HG03060 (cell line): ENCODE data around the gene ANGPTL5.
"Not testable (repeated sequence)": the region's sequence is repeated elsewhere in the genome, so short reads cannot be mapped to it uniquely, and the experiment has no call there.

ENCODE experiments used
- ATAC-seq: cut with Tn5 transposase; IDR thresholded peaks from one replicate; pipeline ENCODE4 v1.9.1; 2021; ENCODE audit warnings: low read depth, moderate number of reproducible peaks; ENCODE audit not compliant: unreplicated experiment

ANGPTL5 gene

DNA sequence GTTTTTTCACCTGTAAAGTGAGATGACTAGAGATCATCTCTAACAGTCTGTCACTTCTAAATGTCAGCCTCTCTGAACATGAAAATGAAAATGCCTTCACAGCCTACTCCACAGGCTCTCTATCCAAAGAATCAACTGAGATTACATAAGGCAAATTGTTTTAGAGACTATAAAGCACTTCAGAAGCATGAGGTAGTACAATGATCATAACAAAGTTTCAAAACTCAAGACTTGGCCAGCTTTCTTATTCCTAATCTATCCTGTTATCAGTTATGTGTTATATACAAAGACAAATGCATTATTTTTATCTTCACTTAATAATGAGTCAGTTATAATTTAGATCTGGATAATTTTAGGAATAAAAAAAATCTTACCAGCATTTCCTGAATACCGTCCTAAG lies 21.8 kb downstream of the ANGPTL5 start:
- no peak for ATAC-seq

DNA sequence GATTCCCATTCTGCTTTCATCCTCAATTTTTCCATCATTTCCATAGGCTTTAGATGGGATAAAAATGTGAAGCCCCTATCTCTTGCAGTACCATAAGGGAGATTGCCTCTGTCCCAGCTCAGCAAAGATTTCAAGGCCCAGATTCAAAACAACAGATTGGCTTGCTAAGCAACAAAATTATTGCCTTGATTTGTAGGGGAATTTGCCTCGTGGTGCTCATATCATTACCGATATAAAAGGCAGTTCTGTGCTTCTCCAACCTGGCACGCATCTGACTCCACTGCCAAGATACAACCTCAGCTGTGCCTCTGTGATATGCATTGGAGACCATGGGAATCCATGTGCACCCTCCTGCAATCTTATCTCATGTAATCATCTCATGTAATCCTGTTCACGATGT lies 26.6 kb downstream of the ANGPTL5 start:
- no peak for ATAC-seq

DNA sequence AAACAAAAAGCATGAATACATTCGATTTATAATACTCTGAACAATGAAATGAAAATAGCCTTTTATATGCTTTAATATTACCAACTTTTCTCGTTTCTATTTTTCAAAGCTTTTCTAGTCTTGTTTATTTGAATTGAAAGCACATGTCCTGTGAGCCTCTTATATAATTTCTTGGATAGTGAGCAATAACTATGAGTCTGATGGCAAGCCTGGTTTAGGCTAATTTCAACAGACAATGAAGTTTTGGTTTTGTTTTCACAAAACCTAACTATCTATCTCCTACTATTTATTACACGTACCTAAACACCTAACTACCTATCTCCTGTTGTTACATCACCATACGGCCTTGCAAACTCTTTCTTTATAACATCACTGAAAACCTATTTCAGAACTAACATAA lies 30.7 kb downstream of the ANGPTL5 start:
- ATAC-seq: no peak

DNA sequence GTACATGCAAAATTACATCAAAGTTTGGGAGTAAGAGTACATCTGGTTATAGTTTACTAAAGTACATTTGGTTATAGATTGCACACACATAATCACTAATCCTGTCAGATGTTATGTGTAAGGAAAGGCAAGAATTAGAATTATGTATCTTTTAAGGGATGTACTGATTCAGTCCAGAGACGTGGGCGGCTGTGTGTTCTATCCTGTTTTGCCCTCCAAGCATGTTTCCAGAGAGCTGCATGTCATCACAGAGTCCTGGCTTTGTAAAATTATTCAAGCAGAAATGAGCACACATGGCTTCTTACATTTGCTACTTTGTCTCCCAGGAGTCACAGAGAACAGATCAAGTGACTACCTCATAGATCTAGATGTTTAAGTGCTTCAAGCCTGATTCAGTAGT lies 34.7 kb downstream of the ANGPTL5 start:
- ATAC-seq: no peak

DNA sequence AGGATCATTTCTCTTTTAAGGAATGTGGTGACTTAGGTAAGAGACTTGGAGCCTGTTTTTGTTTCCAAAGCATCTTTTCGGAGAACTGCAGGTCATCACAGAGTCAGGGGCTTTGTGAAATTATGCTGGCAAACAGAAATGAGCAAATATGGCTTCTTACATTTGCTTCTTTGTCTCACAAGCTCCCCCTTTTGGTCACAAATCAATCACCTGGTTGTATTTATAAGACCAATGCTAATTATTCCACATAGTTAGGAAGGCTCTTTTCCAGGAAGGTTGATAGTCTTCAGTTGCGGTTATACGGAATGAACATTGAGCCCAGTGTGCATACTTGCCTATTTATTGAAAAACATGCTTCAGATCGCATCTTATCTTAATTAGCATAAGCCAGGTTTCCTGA lies 36.1 kb downstream of the ANGPTL5 start:
- no peak for ATAC-seq

DNA sequence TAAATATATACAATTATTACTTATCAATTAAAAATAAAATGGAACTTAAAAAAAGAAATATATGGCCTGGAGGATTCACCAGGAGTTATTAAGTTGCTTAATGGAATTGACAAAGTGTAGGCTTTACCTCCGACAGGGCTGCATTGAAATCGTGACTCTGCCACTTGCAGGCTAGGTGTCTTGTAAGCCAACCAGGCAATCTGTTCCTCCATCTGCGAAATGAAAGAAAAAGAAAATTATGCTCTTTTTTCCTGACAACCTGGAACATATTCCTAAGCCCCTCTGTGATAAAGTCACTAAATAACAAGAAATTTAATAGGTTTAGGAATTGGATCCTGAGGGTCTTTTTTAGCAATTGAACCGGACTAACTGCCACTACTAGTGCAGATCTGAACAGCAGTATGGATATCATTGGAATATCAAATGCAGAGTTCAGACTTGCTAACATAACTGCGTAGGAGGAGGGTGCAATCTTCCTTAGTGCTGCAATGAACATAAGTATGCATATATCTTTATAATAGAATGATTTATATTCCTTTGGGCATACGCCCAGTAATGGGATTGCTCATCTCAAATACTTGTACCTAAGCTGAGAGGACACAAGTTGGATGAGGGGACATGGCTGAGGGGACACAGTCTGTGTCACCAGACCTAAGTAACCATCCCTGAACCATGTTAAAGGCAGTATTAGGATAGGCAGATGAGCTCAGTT lies 44.0 kb downstream of the ANGPTL5 start:
- ATAC-seq: no peak

DNA sequence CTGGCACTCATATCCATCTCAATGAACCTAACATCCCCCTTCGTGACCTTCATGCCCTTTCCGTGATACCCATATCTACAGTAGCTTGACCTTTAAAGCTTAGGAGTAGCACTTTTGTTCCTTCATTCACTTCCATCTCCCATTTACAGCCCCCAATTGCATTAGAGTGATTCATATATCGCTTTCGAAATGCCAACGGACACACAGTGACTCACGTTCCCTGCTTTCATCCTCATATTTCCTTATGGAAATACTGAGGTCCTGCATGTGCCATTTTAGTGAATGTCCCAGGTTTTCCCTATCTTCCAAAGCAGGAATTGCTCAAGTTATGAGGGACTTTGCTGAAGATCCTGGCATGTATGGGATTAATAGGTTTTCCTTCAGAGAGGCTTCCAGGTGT lies 45.8 kb downstream of the ANGPTL5 start:
- no peak for ATAC-seq

DNA sequence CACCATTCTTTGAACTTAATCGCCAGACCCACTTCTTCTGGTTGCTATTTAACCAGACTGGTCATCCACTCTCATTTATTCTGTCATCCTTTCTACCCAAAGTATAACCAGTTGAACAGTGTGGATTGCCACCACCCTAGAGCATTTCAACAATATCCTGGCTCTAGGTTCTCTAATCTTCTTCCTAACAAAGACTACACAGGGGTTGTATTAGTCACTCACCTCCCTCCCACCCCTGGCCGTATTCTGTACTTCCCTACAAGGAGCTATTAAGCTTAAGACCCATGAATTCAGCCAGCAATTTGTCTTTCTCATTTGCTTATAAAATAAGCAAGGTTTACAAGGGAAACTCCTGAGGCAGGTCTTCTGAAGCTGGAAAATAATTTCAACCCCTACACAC lies 48.4 kb downstream of the ANGPTL5 start:
- no peak for ATAC-seq

DNA sequence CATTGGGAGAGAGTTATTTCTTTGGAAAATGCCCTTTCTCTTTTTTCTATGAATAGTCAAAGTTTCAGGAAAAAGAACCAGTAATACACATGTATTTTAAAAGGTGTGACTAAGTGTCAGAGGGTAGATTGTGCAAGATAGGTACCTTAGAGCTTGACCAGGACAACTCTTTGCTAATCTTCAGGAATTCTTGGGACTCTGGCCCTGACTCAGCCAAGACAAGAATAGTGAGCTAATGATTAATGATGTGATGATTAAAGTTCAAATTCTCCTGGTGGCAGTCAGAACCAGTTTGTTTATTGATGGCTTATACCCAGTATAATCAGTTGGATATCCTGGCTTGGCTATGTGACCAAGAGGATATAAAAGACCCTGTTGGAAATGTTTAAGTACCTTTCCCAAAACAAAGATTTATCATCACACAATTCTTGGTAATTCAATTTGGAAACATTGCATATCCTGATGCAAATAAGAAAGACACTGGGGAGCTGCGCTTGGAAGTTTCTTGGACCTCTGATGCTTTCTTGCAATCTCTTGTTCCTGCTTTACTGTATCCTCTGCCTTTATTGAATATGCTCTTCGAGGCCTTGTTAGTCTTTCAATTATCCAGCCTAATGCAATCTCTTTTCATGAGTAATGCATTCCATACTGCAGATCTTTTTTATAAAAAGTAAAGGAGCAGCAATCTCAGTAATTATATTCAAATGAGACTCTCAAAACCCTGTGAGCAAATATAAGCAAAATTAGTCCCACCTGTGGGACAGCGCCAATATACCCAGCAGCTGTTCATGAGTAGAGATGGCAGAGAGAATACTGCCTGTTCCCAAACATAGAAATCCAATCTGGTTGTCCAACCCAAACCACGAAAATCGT lies 49.5 kb downstream of the ANGPTL5 start:
- no peak for ATAC-seq

DNA sequence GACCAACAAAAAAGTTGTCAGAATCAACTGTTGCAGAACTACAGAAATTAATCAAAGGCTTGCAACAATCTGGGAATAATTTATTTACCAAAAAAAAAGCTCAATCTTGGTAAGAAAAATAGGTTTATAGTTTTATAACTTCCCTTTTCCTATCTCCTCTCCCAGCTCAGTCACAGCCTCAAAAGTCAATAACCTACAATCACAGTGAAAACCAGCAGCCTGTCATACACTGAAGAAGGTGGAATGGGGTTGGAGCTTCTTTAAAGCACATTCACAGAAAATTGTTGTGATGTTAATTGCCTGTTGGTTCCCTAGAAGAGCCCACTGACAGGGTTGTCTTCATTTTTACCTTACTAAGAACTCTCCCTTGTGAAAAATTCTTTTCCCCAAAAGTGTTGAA lies 52.2 kb downstream of the ANGPTL5 start:
- no peak for ATAC-seq

DNA sequence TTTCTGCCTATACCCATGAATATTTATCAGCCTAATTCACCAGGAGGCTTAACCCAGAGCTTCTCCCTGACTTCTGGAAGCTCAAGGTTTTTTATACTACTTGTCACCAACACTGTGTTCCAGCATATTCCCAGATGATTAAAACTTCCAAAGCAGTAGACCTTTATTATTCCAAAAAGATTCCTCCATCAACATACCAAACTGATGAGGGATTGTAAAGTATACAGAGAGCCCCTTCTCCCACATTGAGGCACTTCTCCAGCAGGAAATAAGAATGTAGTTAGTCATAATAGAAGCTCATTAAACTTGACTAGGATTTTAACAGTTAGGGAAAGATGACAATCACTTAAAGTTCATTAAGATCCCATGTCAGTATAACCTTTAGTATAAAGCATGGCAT lies 53.0 kb downstream of the ANGPTL5 start:
- no peak for ATAC-seq

DNA sequence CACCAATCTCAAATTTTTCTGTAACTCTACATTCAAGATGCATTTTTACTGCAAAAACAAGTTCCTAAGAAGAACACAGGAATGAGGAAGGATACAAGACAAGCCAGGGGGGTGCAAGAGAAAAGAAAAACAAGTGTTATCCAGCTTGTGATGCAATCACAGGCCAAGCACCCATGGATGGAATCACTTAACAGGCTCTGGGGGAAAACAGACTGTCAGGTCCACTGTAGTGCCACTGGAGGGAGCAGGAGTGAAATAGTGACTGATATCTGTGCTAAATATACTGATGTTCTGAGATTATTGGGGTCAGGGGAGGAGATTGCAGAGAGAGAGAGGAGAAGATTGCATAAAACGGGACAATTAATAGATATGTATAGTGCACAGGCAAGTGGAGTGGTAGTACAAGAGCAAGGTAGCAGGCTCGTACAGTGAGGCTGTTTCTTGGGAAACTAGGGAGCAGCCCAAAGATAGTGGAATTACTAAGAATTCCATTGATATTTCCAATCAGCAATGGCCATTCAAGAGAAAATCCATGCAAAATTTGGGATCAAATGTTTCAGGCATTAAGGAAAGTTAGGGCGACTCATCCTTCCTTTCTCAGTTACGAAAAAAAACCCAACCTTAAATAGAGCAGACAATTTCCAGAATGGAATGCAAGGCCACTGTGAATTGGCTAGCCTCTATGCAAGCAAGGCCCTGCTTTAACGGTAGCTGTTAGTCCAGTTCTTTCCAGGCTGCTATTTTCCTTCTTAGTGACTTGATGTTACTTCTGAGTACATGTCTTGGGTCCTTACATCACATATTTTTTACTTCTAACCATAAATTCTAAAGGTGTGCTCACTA lies 53.7 kb downstream of the ANGPTL5 start:
- ATAC-seq: no peak

DNA sequence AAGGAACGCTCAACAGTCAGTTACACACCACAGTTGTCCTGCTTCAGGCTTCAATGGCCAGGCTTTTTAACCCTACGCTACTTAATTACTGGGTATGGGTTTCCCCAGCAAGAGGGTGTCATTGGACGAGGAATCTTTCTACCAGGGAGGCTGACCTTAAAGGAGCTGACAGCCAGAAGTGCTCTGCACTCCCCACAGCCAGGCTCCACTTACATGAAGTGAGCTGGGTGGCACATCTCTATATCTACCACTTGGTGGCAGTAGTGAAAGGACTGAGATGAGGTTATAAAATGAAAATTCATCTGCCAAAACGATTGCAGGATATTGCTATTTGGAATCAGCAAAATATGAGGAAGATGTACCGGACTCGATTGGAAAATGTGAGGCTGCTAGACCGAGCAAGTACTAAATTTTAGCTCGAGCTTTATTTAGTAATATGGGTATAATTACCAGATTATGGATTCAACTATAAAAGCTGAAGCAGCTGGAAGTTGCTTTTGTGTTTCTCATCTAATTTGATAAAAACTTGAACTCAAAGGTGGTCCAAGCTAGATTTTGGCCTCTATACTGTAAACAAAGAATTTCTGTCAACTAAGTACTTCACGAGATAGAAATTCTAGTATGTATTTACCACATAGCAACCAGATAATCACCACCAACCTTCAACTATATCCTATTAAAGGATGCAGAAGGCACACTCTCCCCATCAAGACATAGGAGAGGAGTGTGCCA lies 55.5 kb downstream of the ANGPTL5 start:
- peak; percentile 74 for ATAC-seq

DNA sequence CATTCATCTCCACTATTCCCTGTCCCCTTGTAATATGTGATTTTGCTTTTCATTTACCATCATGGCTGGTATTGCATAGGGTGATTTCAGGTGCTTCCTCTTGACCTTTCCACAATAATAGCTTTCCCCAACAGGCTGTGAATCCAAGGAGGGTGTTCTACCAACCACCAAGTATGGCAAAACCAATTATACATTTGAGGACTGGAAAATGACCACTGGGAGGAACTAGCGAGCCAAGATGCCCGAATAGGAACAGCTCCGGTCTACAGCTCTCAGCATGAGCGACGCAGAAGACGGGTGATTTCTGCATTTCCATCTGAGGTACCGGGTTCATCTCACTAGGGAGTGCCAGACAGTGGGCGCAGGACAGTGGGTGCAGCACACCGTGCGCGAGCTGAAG lies 64.1 kb downstream of the ANGPTL5 start:
- not testable (repeated sequence) for ATAC-seq

DNA sequence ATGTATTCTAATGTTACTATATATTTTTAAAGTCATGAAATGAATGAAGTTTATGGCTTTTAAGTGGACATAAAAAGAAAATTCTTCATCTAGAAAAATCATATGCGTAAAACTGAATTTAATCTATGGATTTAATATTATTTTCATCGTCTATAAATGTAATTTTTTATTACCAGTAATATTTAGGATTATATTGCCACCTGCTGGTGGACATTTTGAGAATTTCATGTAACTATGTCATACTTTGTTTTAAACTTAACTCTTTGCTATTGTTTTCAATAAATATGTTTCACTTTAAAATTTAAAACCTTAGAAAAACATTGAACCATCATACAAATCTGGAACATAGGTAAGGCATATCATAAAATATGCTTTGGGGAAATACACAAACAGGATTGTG lies 68.1 kb downstream of the ANGPTL5 start:
- ATAC-seq: no peak

DNA sequence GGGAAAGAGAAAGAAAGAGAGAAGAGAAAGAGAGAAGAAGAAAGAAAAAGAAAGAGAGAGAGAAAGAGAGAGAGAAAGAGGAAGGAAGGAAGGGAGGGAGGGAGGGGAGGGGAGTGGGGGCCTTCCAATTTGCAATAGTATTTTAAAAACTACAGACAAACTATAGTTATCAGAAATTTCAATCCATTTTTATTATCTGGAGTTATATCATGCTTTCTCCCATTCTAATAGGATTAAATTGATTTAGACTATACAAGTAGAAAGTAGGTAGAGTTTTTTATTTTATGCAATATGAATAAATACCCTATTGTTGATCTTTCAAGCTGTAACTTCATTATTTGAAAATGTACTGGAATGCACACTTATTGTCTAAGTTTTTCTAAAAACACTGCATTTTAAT lies 71.7 kb downstream of the ANGPTL5 start:
- no peak for ATAC-seq

DNA sequence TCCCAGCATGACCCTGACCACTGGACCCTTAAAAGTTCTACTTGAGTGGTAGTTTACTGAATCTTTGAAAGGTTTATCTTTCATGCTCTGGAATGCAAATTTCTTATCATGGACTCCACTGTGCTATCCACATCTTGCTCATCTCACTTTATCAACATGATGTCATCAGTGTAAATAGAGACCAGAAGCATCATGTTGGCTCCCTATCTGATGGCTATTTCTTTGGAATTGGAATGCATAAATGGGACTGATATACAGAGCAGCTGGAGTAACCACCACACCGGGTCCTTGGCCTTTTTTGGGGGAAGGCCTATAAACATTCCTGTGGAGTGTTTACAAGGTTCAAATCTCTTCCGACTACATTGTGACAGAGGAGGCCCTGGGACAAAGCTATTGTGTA lies 75.6 kb downstream of the ANGPTL5 start:
- ATAC-seq: no peak
